Femur (tissue), 1 donor: ENCODE results near the gene MAPKAPK2.

ENCODE experiments used
- DNase-seq: peaks from one replicate; pipeline ENCODE4 v3.0.0-alpha.2; 2017

The MAPKAPK2 gene

DNA sequence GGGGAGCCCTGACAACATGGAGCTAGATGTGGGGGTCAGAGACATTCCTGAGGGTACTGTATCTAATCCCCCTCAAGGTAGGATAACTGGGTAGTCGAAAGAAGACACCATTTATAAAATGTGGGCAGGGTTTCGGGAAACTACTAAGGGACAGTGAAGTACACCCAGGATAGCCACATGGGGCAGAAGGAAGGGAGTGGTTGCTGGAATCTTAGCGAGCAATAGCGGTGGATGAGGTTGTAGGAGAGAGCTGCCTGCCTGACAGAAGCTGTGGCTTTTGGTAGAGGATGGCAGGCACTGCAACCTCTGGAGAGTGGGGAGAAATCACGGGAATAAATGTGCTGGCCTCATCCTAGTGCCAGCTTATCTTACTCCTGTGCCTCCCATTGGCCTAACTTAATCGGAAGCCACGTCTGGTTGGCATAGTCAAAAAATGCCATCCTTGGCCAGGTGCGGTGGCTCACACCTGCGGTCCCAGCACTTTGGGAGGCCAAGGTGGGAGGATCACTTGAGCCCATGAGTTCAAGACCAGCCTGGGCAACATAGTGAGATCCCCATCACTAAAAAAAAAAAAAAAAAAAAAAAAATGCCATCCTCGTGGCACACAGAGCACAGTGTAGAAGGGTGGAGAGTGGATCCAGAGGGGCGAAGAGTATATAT is 23.4 kb upstream of the MAPKAPK2 start:
- no peak for DNase-seq

DNA sequence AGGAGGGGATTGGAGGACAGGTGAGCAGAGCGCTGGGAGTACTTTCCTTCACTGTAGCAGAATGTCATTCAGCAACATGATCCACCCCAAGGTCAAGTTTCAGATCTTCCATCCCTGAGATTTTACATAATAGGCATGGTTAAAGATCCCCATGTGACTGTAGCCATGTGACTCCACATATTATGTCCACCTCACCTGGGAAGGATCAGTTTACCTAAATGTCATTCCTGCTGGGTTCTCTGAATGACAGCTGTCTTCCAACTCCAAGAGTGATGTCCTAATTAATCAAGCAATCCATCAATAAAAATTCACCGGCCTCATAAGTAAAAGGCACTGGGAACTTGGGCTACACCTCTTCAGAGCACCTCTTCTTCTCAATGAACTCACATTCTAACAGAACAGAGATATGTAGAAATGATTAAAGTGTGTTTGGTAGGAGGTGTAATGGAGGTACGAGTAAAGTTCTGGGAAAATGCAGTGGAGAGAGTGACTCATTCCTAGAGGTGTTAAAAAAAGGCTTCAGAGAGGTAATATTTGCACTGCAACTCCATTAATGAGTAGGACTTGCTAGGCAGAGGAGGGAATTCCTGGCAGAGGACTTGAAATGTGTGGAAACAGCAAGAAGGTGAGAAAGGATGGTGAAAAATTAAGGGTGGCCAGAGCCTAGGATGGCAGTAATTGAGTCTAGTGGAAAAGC is 22.2 kb upstream of the MAPKAPK2 start:
- DNase-seq, result no peak

DNA sequence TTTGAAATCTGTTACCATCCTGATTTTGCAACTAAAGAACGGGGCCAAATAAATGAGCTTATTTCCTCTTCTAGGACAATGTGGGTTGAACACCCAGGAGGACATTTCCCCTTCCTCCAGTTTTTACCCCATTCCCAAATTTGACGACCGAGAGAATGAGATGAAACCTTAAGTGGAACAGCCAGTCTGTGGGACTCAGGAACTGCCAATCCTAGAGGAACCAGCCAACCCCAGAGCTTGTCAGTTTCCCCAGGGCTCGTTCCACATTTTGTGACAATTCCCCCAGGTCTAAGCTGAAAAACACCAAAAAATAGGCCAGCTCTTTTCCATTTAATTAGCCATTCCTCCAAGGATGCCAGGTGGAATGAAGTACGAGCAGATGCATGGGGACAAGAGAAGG is 21.3 kb upstream of the MAPKAPK2 start:
- DNase-seq, result no peak

DNA sequence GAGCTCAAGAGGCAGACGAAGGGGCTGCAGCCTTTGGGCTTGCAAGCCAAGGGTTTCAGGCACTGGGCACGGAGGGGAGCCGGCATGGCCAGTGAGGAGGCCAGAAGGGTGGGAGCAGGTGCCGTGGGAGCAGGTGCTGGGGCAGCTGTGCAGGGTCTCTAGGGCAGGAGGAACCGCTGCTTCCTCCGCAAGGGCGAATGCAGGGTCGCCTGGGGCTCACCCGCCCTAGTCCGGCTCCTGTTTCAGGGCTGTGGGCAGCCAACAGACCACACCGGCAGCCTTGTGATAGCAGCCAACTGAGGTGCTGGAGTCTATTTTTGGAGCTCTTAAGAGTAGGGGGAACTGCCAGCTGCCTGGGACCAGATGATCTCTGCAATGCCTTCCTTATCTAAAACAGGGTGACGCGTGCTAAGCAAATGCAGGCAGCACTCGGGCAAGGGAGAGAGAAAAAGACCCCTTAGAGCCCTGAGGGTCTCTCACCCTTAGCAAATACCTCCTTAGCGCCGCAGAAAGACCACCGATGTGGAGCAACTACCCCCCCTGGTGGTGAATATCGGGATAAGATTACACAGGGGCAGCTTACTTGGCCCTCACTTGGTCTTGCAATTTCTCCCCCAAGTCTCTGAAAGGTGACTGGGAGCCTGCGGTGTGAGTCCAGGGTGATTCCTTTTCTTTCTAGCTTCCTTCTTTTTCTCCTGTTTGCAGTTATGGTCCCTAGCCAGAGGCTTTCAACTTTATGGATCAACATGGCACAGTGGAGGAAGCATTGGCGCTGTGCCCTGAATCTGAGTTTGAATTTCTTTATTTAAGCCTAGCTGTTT is 20.7 kb upstream of the MAPKAPK2 start:
- DNase-seq, result peak; percentile 79

DNA sequence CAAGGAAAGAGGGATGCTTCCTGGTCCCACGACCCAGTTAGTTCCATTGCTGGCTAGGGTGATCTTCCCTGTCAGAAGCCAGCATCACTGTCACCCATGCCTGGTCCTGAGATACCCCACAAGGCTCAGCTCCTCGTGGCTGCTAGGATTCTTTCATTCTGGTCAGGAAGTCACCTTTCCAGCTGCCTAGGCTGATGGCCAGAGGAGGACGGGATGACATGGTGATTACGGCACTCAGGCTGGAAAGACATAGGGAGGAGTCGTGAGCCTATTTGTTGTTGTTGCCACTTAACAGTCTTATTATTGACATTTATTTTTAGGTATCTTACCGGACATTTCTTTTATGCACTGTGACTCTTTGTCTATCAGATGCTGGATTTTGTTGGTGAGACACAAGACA is 20.0 kb upstream of the MAPKAPK2 start:
- DNase-seq, result no peak

DNA sequence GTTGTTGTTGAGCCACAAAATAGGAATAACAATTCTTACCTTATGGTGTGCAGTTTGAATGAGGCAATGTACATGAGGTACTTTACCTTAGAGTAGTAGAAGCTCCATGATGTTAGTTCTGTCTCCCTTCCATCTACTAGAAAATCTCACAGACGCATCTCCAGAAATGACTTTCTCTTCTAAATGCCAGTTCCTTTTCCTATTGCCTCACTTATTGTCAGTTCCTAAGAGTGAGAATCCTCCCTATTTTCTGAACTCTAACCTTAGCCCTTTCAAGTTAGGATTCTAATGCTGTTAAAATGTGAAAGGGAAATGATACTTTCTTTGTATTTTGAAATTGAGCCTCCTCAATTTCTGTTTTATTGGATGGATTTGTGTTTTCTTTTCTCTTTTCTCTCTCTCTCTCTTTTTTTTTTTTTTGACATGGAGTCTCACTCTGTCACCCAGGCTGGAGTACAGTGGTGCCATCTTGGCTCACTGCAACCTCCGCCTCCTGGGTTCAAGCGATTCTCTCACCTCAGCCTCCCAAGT is 18.6 kb upstream of the MAPKAPK2 start:
- DNase-seq, result no peak

DNA sequence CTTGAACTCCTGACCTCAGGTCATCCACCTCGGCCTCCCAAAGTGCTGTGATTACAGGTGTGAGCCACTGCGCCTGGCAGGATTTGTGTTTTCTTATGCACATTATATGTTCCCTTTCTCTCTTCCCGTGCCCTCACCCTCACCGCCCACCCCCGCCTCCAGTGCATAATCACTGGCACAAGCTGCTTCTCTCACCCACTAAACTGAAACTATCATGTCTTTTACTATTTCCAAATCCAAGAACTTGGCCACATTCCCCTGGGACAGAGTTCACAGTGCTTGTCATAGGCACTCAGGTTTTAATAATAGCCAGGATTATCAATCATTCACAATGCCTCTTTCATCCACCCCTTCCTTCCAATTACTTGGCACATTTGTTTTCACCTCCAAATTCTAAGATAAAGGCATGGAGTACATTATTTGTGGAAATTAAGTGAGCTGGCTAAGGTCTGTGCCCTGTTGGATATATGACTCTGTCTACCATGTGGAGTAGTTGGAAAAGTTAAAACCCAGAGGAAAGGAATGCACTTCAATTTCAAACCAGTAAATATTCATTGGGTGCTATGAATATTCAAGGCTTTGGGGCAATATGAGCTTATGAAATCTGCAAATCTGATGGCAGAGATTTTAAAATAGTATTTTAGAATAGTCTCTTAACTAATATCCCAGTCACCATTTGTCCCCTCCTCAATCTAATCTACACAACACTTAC is 17.6 kb upstream of the MAPKAPK2 start:
- no peak for DNase-seq

DNA sequence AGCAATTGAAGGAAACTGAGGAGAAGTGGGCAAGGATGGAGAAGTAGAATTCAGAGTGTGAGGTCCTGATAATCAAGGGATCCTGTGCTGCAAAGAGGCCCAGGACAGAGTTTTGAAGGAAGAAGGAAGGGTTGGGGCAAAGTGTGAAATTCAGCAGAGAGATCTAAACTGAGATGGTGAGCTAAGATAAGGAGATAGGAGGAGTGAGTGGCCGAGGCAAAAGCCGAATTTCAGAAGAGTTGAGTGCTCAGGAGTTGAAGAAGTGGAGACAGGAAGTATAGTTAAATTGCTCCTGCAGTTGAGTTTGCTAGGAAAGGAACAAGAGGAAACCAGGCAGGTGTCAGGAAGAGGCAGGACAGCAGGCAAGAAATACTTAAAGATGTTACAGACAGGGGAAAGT is 16.4 kb upstream of the MAPKAPK2 start:
- no peak for DNase-seq

DNA sequence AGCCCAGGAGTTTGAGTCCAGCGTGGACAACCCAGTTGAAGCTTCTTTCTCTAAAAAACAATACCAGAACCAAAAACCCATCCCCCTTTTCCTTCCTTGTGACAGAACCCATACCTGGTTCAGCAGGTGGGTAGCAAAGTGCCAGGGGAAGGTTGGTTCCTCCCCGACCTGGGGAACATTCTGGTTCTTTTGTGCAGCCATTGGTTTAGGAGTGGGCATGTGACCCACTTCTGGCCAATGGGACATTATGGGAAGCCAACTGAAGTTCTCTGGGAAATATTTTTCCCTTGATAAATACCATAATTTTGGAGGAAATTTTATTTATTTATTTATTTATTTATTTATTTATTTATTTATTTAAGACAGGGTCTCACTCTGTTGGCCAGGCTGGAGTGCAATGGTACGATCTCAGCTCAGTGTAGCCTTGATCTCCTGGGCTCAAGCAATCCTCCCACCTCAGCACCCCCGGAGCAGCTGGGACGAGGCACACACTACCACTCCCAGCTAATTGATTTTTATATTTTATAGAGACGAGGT is 15.8 kb upstream of the MAPKAPK2 start:
- no peak for DNase-seq

DNA sequence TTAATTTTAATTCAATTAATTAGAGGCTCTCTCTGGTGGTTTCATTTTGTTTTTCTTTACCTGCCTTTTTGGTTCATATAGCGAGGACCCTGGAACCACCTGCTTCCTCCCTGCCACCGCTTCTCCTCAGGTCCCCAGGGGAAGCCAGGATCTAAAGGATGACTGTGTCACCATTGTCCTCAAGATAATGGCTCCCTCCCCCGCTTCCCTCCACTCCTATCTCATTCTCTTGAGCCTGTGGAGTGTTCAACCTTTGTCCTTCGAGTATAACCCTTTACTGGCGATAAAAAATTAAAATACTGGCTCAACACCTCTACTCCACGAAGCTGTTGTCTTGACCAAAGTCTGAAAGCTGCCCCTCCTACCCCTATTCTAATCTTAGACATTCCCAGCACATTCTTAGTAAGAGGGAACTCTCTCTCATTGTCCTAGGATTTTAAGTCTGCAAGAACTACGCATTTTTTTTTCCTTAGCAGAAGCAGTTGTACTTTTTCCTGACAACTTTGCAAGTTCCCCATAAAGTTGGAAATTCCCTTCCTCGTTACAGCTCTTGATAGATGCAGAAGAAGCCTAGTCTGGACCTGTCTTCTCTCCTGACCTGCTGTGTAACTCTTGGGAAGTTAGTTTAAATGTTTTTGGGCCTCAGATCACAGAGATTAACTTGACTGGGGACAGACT is 12.6 kb upstream of the MAPKAPK2 start:
- no peak for DNase-seq

DNA sequence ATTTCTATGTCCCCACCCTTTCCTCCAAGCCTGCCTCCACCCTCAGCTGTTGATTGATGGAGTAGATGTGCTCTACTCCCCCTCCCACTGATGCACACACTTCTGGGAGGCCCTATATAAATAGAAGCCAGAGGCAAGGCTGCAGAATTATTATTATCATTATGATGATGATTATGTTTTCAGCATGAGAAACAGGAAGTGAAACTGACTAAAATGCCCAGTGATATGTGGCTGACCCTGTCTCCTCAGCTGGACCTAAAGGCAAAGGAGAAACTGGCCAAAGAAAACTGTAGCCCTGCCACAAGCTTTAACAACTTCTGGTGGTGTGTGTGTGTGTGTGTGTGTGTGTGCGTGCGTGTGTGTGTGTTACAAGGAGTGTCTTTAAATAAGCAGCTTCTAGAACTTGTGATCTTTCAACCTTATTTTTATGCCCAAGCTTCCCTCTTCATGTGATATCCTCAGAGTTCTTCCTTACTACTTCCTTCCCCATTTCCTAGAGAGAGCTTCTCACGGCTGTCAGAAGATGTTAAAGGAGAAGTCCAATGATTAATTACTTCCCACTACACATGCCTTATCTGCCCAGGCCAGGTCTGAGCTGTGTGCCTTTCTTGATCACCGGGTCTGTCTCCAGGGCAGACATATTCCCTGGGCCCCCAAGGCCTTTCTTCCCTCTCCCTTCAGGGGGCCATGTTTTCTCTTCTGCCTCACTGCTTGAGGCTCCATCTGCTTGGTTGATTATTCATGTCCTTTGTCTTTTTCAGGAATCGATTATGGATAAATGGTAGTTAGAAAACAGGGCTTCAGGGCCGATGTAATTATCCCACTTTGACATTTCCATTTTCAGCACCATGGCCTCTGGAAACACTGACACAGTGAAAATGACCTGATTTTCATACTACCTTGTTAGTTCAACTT is 11.6 kb upstream of the MAPKAPK2 start:
- DNase-seq, result no peak

DNA sequence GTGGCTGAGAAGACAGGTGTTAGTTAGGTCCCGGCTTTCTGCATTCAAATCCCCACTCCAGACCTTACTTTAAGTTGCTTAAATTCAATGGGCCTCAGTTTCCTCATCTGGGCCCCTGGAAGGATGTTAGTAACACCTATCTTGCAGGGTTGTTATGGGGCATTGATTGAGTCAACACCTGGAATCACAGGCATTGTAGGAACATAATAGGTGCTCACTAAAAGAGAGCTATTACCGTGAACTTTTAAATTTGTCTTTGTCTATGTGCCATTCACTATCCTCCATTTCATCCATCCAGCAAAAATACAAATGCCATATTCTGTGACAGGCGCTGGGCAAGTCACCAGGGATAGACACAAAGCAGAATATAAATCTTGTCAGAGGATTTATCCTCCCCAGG is 10.5 kb upstream of the MAPKAPK2 start:
- no peak for DNase-seq

DNA sequence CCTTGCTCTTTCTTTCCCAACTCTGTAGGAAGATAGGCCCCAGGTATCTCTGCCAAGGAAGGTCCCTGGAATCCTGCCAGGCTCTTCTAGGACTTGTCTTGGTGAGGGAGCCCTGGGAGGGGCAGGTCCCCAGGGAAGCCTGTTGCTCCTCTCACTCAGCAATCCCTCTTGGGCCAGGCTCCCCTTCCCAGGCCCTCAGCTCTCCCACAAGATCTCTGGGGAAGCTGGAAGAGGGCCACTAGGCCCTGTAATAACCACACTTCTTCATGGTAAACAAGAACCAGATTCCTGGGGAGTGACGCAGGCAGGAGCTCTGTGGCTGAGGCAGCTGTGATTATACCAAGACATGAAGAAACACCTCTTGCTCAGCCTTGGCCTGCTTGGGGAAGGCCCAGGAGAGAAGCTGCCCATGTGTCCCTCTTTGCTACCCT is 9.9 kb upstream of the MAPKAPK2 start:
- DNase-seq, result peak; percentile 63

DNA sequence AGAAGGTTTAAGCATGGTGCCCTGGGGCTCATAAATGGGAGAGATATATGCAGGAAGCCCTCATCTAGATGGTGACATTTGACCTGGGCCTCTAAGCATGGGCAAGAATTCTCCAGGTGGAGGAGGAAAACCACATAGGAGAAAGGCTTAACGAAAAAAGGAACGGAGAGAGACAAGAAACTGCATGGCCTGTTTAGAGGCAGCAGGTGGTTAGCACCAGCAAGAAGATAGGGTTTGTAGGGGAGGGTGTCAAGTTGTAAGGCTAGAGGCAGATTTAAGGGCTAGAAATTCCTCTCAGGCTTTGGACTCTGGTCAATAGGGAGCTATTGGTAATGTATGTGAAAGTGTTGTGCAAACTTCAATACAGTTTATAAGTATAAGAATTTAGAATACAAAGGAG is 8.2 kb upstream of the MAPKAPK2 start:
- no peak for DNase-seq

DNA sequence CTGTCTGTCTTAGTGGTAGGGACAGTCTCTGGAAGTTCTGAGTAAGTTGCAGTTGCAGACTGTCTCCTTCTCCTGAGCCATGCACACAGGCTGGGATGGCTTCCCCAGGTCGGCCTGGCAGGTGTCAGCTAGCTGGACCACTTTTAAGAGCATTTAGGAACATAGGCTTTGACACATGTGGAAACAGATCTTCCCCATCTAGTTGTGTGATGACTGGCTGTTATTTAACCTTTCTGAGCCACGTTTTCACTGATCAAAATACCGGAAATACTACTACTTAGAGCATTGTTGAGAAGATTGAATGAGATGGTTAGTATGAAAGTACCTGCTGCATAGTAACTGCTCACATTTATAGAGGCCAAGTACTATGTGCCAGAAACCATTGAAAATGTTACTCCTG is 6.2 kb upstream of the MAPKAPK2 start:
- no peak for DNase-seq

DNA sequence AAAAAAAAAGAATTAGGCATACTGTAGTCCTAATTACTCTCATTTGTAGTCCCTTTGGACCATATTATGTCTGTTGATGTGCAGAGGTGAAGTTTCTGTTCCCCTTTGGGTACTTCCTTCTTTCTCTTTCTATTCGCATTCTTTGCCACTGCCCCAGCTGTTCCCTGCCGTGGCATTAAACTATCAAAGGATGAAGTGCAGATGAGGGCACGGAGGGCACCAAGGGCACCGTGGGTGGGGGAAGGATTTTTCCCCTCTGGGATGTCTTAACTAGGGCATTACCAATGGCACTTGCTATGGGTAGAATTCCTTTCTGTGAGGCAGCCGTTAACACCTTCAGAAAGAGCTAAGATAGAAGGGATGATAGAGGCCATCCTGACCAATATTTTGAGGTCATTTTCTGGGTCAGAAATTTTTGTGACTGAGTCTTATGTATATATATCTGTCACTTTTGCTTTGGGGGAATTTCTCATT is 4.9 kb upstream of the MAPKAPK2 start:
- no peak for DNase-seq

DNA sequence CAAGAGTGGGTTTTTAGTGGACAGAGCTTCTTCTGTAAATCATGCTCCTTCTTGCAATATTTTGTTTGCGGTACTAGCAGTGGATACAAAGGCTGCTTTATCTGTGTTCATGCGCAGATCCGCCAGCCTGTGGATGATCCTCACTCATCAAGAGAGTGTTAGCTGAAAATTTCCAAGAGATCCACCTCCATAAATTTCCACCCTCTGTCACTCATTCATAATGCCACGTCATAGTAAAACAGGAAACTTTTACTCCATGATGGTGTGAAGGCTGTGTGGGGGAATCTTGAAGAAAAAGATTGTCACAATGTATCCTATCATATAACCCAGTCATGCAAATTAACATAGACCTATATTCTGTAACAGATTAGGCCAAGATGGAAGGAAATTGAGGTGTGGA is 4.4 kb upstream of the MAPKAPK2 start:
- DNase-seq, result no peak

DNA sequence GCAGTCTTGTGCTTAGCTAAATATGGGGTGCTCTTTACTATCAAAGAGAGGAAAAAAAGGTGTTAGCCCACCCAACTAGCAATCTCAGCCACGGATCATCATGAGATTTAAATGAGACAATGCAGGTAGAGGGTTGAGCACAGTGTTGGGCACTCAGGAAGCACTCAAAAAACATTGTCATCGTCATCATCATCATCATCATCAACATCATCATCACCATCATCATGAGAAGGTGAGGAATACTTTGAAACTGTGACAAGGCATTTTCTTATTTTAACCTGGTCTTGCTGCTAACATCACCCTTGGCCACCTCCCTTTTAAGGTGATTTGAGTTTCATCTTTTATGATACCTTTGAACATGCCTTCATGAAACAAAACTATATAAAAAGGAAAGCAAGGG is 3.3 kb upstream of the MAPKAPK2 start:
- no peak for DNase-seq

DNA sequence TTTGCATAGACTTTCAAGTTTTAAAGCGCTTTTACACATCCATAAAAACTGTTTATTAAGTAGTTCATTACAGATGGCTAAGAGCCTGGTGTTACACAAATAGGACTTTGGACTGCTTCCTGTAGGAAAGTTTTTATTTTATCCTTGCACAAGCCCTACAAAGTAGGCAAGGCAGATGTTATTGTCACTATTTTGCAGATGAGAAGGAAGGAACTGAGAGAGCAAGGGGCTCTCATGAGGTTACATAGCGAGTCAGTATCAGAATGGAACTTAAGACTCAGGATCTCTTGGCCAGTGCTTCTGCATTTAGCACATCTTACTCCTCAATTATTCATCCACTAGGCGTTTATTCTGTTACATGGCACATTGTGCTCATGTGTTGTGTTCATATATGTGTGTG is 2.6 kb upstream of the MAPKAPK2 start:
- no peak for DNase-seq

DNA sequence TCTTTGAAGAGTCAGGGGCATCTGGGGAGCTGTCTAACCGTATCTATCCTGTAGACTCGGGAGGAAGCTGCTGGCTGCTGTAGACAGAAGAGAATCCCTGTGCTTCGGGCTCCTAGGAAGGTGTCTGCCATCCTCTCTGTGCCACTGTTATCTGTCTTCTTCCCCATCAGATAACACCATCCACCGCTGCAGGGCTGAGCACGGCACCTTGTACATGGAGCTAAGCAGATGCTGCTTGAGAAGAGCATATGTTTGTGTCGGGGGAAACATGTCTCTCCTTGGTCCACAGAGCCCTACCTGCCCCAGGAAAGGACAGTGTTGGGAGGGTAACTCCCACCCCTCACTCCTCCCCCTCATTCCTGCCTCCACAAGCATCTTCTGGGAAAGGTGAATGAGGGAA is 1.4 kb upstream of the MAPKAPK2 start:
- no peak for DNase-seq

DNA sequence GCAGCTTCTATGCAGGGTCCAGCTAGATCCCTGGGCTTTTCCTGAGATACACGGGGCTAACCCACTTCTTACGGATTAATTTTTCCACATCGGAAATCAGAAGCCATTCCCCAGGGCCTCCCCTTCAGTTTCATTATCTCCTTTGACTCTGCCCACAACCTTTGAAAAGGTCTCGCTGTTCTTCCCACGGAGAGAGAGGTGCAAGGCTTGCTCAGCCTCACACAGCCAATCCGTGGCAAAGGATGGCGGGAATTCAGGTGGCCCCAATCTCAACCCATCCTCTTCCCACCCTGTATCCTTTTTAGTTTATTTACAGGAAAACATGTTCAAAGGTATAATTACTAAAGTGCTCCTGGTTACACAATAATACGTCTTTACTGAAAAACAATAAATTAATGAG is 702 bp upstream of the MAPKAPK2 start:
- DNase-seq, result no peak
